ENCODE results near the gene CLEC18A.

CLEC18A gene

DNA sequence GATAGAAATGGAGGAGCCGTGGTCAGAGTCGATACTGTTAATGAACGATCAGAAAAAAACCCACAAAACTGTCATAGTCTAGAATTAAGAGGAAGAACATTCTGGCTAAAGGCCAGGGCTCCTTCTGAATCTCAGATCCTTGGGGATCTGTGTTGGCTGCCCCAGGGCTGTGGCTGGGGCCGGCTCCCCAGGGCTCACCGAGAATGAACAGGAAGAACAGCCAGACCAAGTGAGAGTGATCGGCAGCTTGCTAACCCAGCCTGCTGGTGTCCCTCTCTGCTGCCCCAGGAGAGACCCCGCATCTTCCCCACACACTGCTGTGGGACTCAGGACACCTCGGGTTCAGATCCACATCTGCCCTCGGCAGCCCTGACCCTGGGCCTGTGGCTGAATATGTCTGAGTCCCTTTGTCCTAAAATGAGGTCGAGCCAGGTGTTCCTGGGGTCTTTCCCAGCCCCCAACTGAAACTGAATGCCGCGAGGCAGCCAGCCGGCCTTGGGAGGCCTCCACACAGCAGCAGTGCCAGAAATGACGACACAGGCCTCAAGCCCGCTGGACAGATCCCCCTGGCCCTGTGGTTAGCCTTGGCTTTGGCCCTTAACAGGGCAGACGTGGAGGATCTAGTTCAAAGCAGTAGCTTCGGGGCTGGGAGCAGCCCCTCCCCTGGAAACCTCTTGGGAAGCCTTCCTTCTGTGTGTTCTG is 23.9 kb upstream of the CLEC18A start:
- no peak overlapping the region for H3K27ac ChIP-seq

GRCh38 chr16:69928856-69929400 is 22.2 kb upstream of the CLEC18A start:
- no peak for DNase-seq
- Histone ChIP-seq H3K27me3 (replicated peaks) (no peaks in the 10 kb centered on the region), H3K4me3 (ENCODE audit: low read depth, low read length) (no peak overlapping the region), H3K36me3 (replicated peaks) (peaks cover 26% of the 10 kb centered on the region), H3K27ac (no peak overlapping the region)
- in situ Hi-C loops (cut with HindIII; ENCODE audit: low pct_ligation_motif_present, low sequenced_read_pairs), result no loop called here
- TF ChIP-seq, protein P1, sequence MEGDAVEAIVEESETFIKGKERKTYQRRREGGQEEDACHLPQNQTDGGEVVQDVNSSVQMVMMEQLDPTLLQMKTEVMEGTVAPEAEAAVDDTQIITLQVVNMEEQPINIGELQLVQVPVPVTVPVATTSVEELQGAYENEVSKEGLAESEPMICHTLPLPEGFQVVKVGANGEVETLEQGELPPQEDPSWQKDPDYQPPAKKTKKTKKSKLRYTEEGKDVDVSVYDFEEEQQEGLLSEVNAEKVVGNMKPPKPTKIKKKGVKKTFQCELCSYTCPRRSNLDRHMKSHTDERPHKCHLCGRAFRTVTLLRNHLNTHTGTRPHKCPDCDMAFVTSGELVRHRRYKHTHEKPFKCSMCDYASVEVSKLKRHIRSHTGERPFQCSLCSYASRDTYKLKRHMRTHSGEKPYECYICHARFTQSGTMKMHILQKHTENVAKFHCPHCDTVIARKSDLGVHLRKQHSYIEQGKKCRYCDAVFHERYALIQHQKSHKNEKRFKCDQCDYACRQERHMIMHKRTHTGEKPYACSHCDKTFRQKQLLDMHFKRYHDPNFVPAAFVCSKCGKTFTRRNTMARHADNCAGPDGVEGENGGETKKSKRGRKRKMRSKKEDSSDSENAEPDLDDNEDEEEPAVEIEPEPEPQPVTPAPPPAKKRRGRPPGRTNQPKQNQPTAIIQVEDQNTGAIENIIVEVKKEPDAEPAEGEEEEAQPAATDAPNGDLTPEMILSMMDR (IDR thresholded peaks at IDR 0.05; ENCODE audit: low read depth, low read length, missing control alignments), result no peak

More for the DNA sequence above, 23.9 kb upstream of the CLEC18A start:
- H3K4me3 ChIP-seq (ENCODE audit: low read depth, low read length), result no peak overlapping the region
- in situ Hi-C loops (cut with HindIII; ENCODE audit: low pct_ligation_motif_present, low sequenced_read_pairs), result no loop called here
- no peaks in the 10 kb centered on the region for H3K27me3 ChIP-seq (replicated peaks)
- peak; percentile 57 for DNase-seq
- TF ChIP-seq, protein P1 (IDR thresholded peaks at IDR 0.05; ENCODE audit: low read depth, low read length, missing control alignments), result no peak
- peaks cover 18% of the 10 kb centered on the region for H3K36me3 ChIP-seq (replicated peaks)

- Histone ChIP-seq H3K4me3 (ENCODE audit: low read depth, low read length) (no peak overlapping the region), H3K27me3 (replicated peaks) (no peaks in the 10 kb centered on the region), H3K27ac (no peak overlapping the region), H3K36me3 (replicated peaks) (peaks cover 27% of the 10 kb centered on the region)
- TF ChIP-seq, protein P1 (IDR thresholded peaks at IDR 0.05; ENCODE audit: low read depth, low read length, missing control alignments), result no peak
- in situ Hi-C loops (cut with HindIII; ENCODE audit: low pct_ligation_motif_present, low sequenced_read_pairs), result no loop called here
- DNase-seq, result no peak
Measured at GRCh38 chr16:69929480-69929879, 21.7 kb upstream of the CLEC18A start.

GRCh38 chr16:69930117-69930776 is 20.9 kb upstream of the CLEC18A start:
- H3K4me3 ChIP-seq (ENCODE audit: low read depth, low read length), result no peak overlapping the region
- TF ChIP-seq, protein P1 (IDR thresholded peaks at IDR 0.05; ENCODE audit: low read depth, low read length, missing control alignments), result peak; percentile 74
- peak; percentile 50 for DNase-seq

DNA sequence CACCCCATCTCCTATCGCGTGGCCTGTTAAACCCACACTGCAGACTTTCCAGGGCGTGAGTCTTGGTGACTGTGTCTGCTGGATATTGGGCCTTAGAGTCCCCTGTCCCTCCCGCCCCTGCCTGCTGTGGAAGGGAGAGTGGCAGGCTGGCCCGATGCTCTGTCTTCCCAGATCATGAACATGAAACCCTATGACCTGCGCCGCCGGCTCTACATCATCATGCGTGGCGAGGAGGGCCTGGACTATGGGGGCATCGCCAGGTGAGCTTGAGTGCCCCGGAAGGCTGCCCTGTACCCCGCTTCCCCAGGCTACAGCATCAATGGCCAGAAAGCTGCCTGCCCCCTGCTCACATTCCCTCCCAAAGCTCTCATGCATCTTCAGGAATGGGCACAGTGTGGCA is 19.5 kb upstream of the CLEC18A start:
- TF ChIP-seq, protein P1 (IDR thresholded peaks at IDR 0.05; ENCODE audit: low read depth, low read length, missing control alignments), result no peak
- in situ Hi-C loops (cut with HindIII; ENCODE audit: low pct_ligation_motif_present, low sequenced_read_pairs), result no loop called here
- Histone ChIP-seq H3K27ac (no peak overlapping the region), H3K27me3 (replicated peaks) (no peaks in the 10 kb centered on the region), H3K4me3 (ENCODE audit: low read depth, low read length) (no peak overlapping the region), H3K36me3 (replicated peaks) (peaks cover 43% of the 10 kb centered on the region)
- DNase-seq, result no peak

More at GRCh38 chr16:69930117-69930776, 20.9 kb upstream of the CLEC18A start:
- Histone ChIP-seq H3K27ac (no peak overlapping the region), H3K36me3 (replicated peaks) (peaks cover 32% of the 10 kb centered on the region), H3K27me3 (replicated peaks) (no peaks in the 10 kb centered on the region)
- in situ Hi-C loops (cut with HindIII; ENCODE audit: low pct_ligation_motif_present, low sequenced_read_pairs), result no loop called here
